Suprapubic skin (tissue), 4 donors: ENCODE data around the gene ZNF385A.

Source experiments
- EP300 ChIP-seq: sonication (generic); formaldehyde crosslinking; IDR thresholded peaks from one replicate; pipeline ENCODE4 v1.6.1; 2017; ENCODE audit warnings: antibody characterized with exemption
- POLR2A ChIP-seq, 2 donors: fragments of 450-650 bp; IDR thresholded peaks; one replicate each; pipeline ENCODE4 v1.6.1; 2017; ENCODE audit warnings: antibody characterized with exemption in 2 of 2, mild to moderate bottlenecking in 2 of 2, moderate library complexity in 2 of 2
- POLR2AphosphoS5 ChIP-seq, 3 donors: sonication (generic); formaldehyde crosslinking; IDR thresholded peaks; one replicate each; pipeline ENCODE4 v1.6.1; 2017; ENCODE audit warnings: antibody characterized with exemption in 3 of 3
- TF ChIP-seq, protein P1 (sequence below), 2 donors: fragments of 200-600 bp in 1 of 2; fragments of 450-650 bp in 1 of 2; sonication (generic) in 1 of 2; IDR thresholded peaks; one replicate each; pipeline ENCODE4 v1.5.1; 2016 to 2019; ENCODE audit warnings: antibody characterized with exemption in 2 of 2, mild to moderate bottlenecking in 1 of 2, moderate library complexity in 1 of 2

DNA sequence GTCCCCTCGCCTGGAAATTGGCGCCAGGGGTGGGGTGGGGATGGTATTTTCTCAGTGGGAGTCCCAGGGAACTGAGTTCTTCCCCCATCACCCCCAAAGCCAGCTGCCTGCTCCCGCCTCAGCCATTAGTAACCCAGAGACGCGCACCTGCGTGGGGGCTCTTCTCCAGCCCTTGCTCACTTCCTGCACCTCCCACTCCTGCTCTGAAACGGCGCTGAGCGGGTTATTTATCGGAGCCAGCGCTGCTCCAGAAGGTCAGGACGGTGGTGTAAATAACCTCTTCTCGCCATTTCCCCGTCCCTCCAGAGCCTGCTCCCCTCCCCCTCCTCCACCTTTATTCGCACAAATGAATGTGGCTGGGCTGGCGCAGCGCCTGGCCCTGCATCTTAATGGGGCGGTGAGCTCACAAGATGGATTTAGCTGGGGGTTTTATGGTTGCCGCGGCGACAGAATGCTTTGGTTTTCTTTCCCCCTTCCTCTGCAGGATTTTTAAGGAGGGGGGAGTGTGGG lies 32.5 kb downstream of the ZNF385A start:
- TF ChIP-seq, protein P1, sequence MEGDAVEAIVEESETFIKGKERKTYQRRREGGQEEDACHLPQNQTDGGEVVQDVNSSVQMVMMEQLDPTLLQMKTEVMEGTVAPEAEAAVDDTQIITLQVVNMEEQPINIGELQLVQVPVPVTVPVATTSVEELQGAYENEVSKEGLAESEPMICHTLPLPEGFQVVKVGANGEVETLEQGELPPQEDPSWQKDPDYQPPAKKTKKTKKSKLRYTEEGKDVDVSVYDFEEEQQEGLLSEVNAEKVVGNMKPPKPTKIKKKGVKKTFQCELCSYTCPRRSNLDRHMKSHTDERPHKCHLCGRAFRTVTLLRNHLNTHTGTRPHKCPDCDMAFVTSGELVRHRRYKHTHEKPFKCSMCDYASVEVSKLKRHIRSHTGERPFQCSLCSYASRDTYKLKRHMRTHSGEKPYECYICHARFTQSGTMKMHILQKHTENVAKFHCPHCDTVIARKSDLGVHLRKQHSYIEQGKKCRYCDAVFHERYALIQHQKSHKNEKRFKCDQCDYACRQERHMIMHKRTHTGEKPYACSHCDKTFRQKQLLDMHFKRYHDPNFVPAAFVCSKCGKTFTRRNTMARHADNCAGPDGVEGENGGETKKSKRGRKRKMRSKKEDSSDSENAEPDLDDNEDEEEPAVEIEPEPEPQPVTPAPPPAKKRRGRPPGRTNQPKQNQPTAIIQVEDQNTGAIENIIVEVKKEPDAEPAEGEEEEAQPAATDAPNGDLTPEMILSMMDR (IDR thresholded peaks at IDR 0.05): no peak
- TF ChIP-seq POLR2A (IDR thresholded peaks at IDR 0.05): no peak
- no peak for TF ChIP-seq POLR2AphosphoS5 (IDR thresholded peaks at IDR 0.05)
- TF ChIP-seq EP300: no peak
